NCI-H510A treated with DMSO at 0.1 percent for 48 hours (cell line): ENCODE data around the gene CTTN.
A peak's percentile ranks its signal among the peaks of the same experiment; 100 is the strongest.

Source experiments
- DNase-seq: peaks from one replicate; lab custom pipeline; 2025; lab: John Stamatoyannopoulos, UW

CTTN gene

DNA sequence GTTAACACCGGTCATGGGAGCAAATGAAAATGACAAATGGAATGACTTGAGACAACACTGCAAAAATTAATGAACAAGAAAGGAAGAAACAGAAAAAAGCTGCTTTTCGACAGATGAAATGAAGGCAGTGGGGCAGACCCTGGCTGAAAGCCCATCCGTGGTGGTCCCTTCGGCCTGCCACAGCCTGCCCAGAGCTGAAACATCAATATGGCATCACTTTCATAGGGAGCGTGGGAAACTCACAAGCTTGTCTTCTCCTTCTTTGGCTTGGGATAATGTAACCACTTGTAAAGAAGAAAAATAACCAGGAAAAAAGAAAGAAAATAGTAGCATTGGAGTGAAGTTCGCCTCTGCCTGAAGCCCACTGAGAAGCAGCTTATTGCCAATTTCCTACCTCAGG, 78.8 kb downstream of the CTTN start:
- no peak for DNase-seq

DNA sequence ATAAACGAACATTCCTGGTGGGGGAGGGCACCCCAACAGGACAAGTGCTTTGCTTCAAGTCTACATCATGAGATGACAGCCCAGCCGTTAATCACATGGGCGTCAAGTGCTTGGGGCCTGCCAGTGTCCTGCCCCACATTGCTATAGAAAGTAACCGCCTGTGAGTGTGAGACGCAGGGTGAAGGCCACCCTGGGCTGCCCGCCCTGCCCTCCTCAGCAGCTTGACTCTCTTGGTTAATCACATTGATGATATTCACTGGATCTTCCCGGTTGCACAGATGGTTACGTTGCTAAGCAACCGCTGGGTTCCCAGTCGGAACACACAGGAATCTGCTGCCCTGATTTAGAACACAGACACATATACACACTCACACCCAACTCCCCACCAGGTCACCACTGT, 79.3 kb downstream of the CTTN start:
- peak; percentile 10 for DNase-seq

DNA sequence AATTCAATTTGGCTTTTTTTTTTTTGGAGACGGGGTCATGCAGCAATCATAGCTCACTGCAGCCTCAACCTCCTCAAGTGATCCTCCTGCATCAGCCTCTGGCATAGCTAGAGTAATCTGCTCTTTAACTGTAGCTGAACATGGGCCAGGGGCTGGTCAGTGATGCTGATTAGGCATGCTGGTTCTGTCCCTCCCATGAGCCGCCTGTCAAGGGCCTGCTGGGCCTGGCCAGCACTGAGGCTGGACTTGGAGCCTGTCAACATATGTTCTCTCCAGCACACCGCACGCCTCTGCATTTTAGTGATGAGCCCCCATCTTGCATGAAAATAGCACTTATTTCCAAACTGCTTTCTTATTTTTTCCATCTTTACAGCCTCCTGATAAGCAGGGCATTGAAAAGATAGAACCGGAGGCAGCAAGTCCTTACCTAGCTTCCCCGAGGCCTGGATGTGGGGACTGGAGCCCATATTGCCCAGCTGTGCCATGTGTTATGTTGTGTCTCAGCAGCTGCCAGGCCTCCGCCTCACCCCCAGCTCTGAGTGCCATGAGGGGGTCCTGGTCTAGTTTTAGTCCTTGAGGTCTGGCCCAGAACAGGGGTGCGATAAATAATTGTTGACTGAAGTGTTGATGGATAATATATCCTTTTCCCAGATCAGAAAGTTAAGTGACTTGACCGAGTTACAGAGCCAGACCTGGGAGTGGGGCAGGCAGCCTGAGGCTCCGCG, 80.0 kb downstream of the CTTN start:
- DNase-seq, result no peak

DNA sequence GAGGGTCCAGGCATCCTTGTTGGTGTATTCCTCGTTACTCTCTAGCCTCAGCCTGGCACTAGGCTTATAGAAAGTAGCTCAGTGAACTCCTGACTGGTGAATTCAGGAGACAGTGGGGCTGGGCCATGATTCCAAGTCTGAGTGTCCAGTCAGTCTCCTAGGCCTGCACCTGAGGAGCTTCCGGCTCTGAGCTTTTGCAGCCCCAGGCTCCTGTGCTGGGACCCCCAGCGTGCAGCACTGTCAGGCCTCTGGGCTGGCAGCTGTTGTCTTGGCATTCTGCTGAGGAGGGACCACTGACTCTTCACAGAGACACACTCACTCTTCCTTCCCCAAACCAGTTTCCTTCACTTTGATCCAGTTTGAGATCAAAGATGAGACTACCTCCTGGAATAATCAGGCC, 82.4 kb downstream of the CTTN start:
- DNase-seq, result no peak

DNA sequence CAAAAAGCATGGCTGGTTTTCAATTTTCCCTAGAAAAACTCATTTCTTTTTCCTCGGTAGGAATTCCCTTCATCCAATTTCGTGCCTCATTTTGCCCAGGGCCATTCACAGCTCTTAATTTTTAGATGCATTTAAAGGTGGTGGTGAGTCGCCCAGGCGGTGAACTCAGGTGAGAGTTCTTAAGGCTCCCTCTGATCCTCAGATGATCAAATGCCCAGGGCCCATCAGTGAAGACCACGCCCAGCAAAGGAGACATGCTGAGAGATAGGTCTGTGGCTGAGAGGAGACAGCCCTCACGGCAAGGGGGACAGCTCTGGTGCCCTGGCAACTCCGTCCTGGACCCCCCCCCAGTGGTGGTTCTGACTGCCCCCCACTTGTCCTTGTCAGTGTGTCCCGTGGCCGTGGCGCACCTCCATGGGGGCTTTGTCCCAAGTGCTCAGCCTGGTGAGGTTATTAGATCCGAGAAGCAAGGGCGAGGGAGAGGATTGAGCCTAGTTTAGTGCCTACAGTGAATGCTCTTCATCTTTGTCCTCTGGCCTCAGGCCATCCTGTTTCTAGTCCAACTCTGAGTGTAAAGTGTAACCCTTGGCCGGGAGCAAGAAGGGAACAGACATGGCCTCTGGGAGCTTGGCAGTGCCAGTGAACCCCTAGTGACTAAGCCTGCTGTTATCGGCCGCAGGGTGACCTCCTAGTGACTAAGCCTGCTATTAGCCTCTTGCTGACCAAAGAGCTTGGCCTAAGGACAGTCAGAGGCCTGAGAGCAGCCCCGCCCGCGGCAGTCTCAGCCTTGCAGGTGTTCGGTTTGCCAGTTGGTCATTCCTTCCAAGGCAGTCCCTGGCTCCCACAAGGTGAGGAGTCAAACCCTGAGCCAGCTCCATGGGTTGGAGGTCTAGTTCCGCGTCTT, 83.5 kb downstream of the CTTN start:
- no peak for DNase-seq

DNA sequence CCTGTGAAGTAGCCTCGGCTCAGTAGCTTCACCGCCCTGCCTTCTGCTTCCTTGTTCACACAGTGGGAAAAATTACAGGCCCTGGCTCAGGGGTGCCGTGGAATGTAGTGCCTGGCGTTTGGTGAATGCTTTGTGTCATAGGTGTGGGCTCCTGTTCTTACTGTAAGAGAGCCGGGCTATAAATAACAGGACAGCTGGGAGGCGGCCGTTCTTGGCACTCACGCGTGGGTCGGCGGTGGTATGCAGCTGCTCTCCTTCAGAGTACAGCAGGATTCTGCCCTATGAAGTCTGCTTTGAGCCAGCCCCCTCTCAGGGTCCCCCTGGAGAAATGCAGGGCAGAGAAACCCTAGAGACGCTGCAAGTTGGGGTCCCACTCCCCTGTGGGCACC, 84.2 kb downstream of the CTTN start:
- DNase-seq, result no peak

DNA sequence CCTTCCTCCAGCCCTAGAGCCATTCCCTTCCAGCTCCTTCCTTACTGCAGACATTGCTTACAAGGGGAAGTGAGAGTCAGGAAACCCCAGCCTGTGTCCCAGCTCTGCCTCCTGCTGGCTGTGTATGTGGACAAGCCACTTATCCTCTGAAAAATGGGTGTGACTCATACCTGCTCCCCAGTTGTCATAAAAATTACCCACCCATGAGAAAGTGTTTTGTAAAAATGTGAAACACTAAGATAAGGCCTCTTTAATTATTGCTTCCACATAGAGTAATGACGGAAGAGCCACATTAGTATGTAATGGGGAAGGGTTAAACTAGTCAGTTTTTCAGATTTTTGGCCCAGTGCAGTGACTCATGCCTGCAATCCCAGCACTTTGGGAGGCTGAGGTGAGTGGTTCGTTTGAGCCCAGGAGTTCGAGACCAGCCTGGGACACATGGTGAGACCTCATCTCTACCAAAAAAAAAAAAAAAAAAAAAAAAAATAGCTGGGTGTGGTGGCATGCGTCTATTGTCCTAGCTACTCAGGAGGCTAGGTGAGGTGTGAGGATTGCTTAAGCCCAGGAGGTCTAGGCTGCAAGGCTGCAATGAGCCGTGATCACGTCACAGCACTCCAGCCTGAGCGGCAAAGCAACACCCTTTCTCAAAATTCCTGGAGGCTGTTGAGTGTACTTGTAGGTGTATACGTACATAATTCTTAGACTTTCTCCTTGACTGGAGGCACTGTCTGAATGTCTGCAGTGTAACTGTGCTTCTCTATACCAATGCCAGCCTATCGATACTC, 84.9 kb downstream of the CTTN start:
- DNase-seq, result no peak

DNA sequence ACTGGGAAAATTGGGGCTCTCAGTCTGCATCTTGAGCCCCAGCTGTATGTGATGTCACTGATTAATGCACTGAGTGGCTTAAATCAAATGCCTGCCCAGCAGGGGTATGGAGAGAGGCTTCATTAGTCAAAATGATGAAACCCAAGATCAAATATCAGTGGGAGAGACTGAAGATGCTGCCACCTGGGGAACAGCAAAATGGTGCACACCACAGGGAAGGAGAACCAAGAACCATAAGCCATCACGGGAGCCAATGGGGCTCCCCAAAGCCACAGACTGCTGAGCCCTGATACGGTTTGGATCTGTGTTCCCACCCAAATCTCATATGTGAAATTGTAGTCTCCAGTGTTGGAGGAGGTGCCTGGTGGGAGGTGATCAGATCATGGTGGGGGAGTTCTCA, 85.6 kb downstream of the CTTN start:
- no peak for DNase-seq

DNA sequence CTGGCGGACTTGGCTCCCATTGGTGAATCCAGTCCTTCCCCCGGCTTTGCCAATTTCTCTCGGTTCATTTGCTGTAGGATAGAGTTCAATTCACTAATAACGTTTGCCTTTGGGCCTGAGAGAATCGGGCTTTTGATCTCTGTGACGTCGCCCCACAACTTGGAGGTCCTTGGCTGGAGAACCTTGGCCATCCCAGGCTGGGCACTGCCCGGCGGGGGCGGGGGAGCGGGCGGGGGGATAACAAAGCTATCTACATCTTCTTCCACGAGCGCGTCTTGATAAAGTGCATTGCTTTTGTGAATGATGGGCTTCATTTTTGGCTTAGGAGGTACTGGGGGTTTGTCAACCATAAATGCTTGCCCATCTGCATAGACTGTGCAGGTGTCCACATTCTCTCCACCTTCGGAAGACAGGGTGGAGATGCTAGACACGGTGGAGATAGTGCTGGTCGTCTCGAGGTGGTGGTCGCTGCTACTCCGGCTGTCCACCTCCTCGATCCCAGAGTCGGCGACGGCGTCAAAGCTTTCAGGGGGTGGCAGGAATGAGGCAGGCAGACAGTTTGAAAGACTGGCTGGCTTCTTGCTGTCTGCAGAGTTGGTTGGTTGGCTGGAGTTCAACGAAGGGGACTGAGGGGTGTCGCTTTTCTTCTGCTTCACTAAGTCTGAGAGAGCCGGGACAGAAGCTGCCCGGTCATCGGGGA, 87.1 kb downstream of the CTTN start:
- no peak for DNase-seq

DNA sequence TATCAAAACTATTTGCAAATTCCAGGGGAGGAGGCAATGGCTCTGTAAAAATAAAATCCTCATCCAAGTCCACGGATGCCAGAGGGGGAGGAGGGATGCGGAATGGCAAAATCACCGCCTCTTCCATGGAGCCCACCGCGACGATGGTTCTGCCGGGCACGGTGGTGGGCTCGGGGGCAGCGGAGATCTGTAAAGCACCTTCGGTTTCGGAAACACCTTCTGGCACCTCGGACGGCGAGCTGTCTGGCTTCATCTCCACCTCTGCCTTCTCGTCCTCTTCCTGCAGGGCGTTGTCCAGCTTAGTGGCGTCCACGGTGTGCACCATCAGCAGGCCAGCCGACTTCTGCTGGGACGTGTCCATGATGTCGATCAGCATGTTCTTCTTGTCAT, 87.7 kb downstream of the CTTN start:
- no peak for DNase-seq
